ENCODE results near the gene KRT36. TPM values are rescaled to one million over a fixed set of nuclear protein-coding genes. Genes with fewer than 3 reads are reported as not detected.

Gene KRT36
- total and polyA plus RNA-seq, 2 experiments from 2014 or later: not detected

- TF ChIP-seq CTCF (conservative IDR thresholded peaks at IDR 0.05; ENCODE audit: low read depth in 2 of 2): no peak
- TF ChIP-seq ZNF331 (CRISPR knock-in tag; IDR thresholded peaks at IDR 0.05; ENCODE audit: low read depth): no peak
- TF ChIP-seq CREB1 (CRISPR knock-in tag; IDR thresholded peaks at IDR 0.05; ENCODE audit: low read depth): no peak
- no peak for TF ChIP-seq STAT1 (IDR thresholded peaks at IDR 0.05; ENCODE audit: unreplicated experiment)
These were observed 37.4 kb downstream of the KRT36 start (continued) for GRCh38 chr17:41452281-41452680.

GRCh38 chr17:41451154-41451728 is 38.5 kb downstream of the KRT36 start:
- peaks cover 4% of the 10 kb centered on the region for H3K27me3 Mint-ChIP-seq (ENCODE audit: insufficient read depth, low read depth, poor library complexity)
- no peaks in the 10 kb centered on the region for H4K20me1 ChIP-seq (replicated peaks; ENCODE audit: insufficient read depth)
- H3F3A ChIP-seq (replicated peaks; ENCODE audit: low read depth): no peaks in the 10 kb centered on the region
- TF ChIP-seq REST (IDR thresholded peaks at IDR 0.05; ENCODE audit: unreplicated experiment) (no peak), ZNF114 (CRISPR knock-in tag; IDR thresholded peaks at IDR 0.05) (no peak), ETS1 (IDR thresholded peaks at IDR 0.05) (no peak)
- H3K4me1 Mint-ChIP-seq: no peaks in the 10 kb centered on the region
- no peak overlapping the region for H2AFZ ChIP-seq
- H3K36me3 ChIP-seq (ENCODE audit: insufficient read depth): no peaks in the 10 kb centered on the region; the same call in 1 of the 2 replicates
- ATAC-seq (no peak), DNase-seq (ENCODE audit: low spot score) (no peak)
- H3K4me3 Mint-ChIP-seq: no peak overlapping the region
- H3K9me2 ChIP-seq (ENCODE audit: insufficient read depth): no peaks in the 10 kb centered on the region
- H3K27me3 ChIP-seq (ENCODE audit: insufficient read depth): no peaks in the 10 kb centered on the region
- H3K4me2 ChIP-seq: no peak overlapping the region
- no peak overlapping the region for H3K4me3 ChIP-seq
- H3K27ac Mint-ChIP-seq: no peak overlapping the region
- no peaks in the 10 kb centered on the region for H3K79me2 ChIP-seq (replicated peaks; ENCODE audit: insufficient read depth)
- H3K4me1 ChIP-seq (ENCODE audit: insufficient read depth): no peaks in the 10 kb centered on the region
- peaks cover 2% of the 10 kb centered on the region; the same call in 1 of the 3 replicates for H3K36me3 Mint-ChIP-seq (ENCODE audit: low read depth)
- H3K9me3 Mint-ChIP-seq: peaks cover 19% of the 10 kb centered on the region; the same call in 2 of the 3 replicates
- H3K27ac ChIP-seq (ENCODE audit: low read depth): no peak overlapping the region
